GM18861 (cell line): ENCODE data around the gene CCDC88A.
"Not testable (repeated sequence)": the region's sequence is repeated elsewhere in the genome, so short reads cannot be mapped to it uniquely, and the experiment has no call there.

Experiments
- ATAC-seq: cut with Tn5 transposase; IDR thresholded peaks from one replicate; pipeline ENCODE4 v1.9.1; 2021; ENCODE audit not compliant: unreplicated experiment

The CCDC88A gene

DNA sequence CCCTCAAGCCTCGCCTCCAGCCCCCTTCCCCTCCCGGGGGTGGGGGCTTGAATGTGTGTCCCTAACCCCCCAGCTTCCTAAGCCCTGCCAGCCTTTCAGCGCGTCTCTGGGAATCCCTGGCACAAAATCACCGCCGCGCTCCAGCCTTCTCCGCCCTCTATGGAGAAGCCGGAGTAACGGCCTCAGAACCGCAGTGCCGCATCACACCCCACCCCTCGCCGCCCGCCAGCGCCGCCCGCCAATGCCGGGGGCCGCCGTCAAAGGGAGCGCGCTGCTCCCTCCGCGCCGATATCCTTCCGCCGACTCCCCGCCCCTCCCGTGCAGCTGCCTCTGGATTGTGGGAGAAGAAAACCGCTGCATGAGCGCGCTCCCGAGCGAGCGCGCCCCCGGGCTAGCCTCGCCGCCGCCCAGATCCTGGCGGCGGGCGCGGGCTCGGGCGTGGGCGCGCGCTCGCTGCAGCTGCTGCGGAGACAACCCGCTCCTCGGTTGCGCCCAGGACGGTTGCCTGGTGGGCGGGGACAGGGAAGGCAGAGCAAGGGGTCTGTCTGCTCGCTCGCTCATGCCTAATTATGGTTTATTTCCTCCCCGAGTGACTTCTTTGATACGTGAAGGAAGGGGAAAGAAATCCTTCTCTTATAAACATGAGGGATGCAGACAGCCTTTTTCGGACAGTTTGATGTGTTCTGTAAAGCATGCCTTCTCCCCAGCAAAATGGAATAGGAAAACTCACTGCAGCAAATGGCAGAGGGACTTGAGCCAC is at the start of gene CCDC88A:
CCDC88A (minus strand) TSS at position 178 of the 760 bp plus-strand sequence. CDS start 777 bp downstream, outside the sequence.
- ATAC-seq, result peak; percentile 59

GRCh38 chr2:55461679-55462078 is 42.0 kb upstream of the CCDC88A start:
- no peak for ATAC-seq

- ATAC-seq, result no peak
Observed at GRCh38 chr2:55460562-55460961, 40.9 kb upstream of the CCDC88A start.

GRCh38 chr2:55459714-55460274 is 40.1 kb upstream of the CCDC88A start:
- no peak for ATAC-seq

- no peak for ATAC-seq
Observed at GRCh38 chr2:55459279-55459678, 39.6 kb upstream of the CCDC88A start.

GRCh38 chr2:55454121-55454520 is 34.5 kb upstream of the CCDC88A start:
- no peak for ATAC-seq

DNA sequence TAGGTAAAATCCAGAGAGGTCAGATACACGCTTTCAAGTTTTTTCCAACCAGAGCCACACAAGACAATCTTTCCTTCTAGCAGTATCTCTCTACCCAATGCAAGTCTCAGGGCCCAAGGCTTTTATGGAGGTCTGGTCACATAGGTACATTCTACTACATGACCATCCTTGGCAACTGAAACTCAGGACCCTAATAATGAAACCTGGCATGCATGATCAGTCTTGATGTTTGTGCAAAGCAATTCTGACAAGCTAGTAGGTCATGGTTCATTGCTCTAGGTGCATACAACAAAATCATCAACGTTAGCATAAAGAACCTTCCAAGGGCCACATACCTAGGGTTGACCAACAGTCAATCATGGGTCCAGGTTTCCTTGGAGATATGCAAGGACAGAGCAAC is 33.2 kb upstream of the CCDC88A start:
- ATAC-seq, result peak; percentile 88

- no peak for ATAC-seq
Observed at GRCh38 chr2:55451699-55452098, 32.0 kb upstream of the CCDC88A start.

- not testable (repeated sequence) for ATAC-seq
Observed at GRCh38 chr2:55450014-55450413, 30.4 kb upstream of the CCDC88A start.

DNA sequence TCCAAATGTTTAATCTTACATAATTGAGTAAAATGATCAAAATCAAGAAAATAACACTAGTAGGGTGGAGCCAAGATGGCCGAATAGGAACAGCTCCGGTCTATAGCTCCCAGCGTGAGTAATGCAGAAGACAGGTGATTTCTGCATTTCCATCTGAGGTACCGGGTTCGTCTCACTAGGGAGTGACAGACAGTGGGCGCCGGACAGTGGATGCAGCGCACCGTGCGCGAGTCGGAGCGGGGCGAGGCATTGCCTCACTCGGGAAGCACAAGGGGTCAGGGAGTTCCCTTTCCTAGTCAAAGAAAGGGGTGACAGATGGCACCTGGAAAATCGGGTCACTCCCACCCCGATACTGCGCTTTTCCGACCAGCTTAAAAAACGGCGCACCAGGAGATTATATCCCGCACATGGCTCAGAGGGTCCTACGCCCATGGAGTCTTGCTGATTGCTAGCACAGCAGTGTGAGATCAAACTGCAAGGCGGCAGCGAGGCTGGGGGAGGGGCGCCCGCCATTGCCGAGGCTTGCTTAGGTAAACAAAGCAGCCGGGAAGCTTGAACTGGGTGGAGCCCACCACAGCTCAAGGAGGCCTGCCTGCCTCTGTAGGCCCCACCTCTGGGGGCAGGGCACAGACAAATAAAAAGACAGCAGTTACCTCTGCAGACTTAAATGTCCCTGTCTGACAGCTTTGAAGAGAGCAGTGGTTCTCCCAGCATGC is 22.5 kb upstream of the CCDC88A start:
- not testable (repeated sequence) for ATAC-seq

- ATAC-seq, result no peak
Observed at GRCh38 chr2:55441280-55441892, 21.7 kb upstream of the CCDC88A start.

GRCh38 chr2:55439101-55439397 is 19.4 kb upstream of the CCDC88A start:
- ATAC-seq, result no peak

- ATAC-seq, result no peak
Observed at GRCh38 chr2:55438391-55439100, 18.9 kb upstream of the CCDC88A start.

GRCh38 chr2:55437515-55438390 is 18.1 kb upstream of the CCDC88A start:
- no peak for ATAC-seq

DNA sequence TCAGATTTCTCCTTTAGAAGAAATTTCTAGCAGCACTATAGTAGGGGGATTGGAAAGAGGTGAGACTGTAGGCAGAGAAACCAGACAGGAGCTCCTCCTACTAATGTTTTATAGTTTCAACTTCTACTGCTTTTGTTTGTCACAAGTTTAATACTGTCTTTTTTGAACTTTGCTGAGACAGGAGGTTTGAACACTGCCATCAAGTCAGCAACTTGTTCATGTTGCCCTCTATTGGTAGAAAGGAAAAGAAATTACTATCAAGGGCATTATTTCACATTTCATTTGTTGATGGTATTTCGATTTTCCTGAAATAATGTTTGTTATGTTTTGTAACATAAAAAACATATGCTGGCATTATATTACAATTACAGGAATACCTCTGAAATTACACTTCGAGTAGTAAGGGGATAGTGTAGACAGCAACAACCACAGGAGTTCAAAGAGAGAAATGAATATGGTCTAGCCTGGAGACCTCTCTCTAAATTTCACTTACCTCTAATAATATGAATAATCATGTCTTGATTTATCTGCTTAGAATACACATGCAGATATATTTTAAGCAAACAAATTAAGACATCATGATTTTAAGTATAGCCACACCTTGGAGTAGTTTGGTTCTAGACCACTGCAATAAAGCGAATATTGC is 12.4 kb upstream of the CCDC88A start:
- peak; percentile 69 for ATAC-seq

DNA sequence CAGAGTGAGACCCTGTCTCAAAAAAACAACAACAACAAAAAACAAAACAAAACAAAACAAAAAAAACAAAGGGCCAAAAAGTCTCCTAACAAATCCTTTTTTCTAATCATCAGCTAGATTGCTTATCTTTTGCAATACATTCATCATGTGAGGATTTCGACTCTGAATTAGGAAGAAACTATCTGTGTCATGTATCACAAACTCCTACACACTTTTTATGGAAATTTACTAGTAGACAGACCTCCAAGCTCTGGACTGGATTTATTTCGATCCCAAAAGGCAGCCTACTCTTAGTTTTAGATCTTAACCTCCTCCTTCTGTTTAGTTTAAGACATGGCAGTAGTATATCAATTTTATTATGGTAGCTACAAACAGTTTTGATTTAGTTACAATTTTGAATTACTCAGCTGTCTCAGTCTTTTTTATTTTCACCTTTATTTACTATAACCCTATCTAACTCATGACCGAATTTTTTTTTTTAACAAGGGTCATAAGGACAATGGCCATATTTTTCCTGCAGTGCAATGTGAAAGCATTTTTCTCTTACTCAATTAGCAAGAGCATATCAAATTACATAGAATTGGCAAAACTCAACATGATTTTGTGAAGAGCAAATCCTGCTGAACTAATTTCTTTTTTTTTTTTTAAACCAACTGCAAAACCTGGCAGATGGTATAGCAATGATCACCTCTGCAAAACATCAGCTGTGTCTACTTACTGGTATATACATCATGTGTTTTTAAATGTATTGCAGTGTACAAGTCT is 10.7 kb upstream of the CCDC88A start:
- no peak for ATAC-seq

DNA sequence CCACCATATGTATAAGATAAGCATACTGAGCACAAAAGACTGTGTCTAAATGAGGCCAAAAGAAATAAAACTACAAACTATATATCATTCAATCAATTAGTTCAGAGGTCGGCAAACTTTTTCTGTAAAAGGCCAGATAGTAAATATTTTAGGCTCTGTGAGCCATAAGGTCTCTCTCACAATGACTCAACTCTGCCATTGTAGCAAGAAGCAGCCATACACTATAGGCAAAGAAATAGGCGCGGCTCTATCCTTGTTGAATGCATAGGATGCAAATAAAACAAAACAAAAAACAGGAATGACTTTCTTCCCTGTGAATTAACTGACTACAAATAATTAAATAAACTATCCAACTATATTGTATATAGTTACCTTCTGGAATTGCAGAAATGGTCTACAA is 8.6 kb upstream of the CCDC88A start:
- no peak for ATAC-seq

- ATAC-seq, result no peak
Observed at GRCh38 chr2:55425431-55425831, 5.8 kb upstream of the CCDC88A start.
